Measurements from ENCODE around the gene CDH13.

Gene CDH13

DNA sequence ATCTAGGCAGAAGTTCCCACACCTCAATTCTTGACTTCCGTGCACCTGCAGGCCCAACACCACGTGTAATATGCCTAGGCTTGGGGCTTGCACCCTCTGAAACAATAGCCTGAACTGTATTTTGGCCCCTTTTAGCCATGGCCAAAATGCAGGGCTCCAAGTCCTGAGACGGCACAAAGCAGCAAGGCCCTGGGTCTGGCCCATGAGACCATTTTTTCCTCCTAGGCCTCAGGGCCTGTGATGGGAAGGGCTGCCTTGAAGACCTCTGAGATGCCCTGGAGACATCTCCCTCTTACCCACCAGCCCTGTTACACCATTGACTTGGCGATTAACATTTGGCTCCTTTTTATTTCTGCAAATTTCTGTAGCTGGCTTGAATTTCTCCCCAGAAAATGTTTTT, 238.6 kb downstream of the CDH13 start:
- POLR2A ChIA-PET, result no interaction called here
- CTCF ChIA-PET, result no interaction called here
- TF ChIP-seq ZSCAN4 (tag by site-specific recombination; IDR thresholded peaks at IDR 0.05) (no peak), SETDB1 (IDR thresholded peaks at IDR 0.05; ENCODE audit: insufficient read length, low read length) (peak; percentile 52), ZNF585B (tag by site-specific recombination; IDR thresholded peaks at IDR 0.05) (peak; percentile 72)
- Histone ChIP-seq H3K27ac (ENCODE audit: extremely low read depth, low read depth, low read length) (no peak overlapping the region), H3K36me3 (ENCODE audit: control insufficient read depth in 2 of 2, insufficient read depth in 1 of 2, low read length in 2 of 2) (no peaks in the 10 kb centered on the region), H3K4me3 (ENCODE audit: low read depth, low read length) (no peak overlapping the region), H3K4me1 (ENCODE audit: control insufficient read depth, insufficient read depth, low read length) (no peaks in the 10 kb centered on the region), H3K9me3 (ENCODE audit: control insufficient read depth, insufficient read depth, low read depth, low read length) (no peaks in the 10 kb centered on the region)

DNA sequence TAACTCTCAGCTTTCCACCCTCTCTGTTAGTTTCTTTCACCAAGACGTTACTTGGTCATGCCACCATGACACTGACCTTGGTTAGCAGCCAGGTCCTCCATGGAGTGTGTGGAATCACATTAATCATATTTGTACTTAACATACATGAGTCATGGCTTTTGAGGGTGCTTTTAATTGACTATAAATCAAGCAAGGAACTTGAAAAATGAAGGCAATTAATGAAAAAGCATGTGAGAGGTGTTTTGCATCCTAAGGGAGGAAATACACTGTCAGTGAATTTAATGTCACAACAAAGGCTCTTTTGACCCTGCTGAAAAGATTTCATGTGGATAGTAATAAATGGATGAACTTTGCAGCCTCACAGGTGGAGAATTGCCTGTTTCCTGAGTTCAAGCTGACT, 240.7 kb downstream of the CDH13 start:
- Histone ChIP-seq H3K4me1 (ENCODE audit: control insufficient read depth, insufficient read depth, low read length) (no peaks in the 10 kb centered on the region), H3K9me3 (ENCODE audit: control insufficient read depth, insufficient read depth, low read depth, low read length) (no peaks in the 10 kb centered on the region), H3K36me3 (ENCODE audit: control insufficient read depth in 2 of 2, insufficient read depth in 1 of 2, low read length in 2 of 2) (no peaks in the 10 kb centered on the region), H3K27ac (ENCODE audit: extremely low read depth, low read depth, low read length) (no peak overlapping the region), H3K4me3 (ENCODE audit: low read depth, low read length) (no peak overlapping the region)
- TF ChIP-seq ZNF391 (tag by site-specific recombination; IDR thresholded peaks at IDR 0.05; ENCODE audit: borderline replicate concordance, low read depth) (no peak), BCL6B (tag by site-specific recombination; IDR thresholded peaks at IDR 0.05) (no peak), ZBTB20 (tag by site-specific recombination; IDR thresholded peaks at IDR 0.05) (no peak), MZF1 (tag by site-specific recombination; IDR thresholded peaks at IDR 0.05; ENCODE audit: borderline replicate concordance) (no peak), TRIM28 (IDR thresholded peaks at IDR 0.05; ENCODE audit: borderline replicate concordance, low read length) (no peak), ZNF561 (tag by site-specific recombination; IDR thresholded peaks at IDR 0.05; ENCODE audit: borderline replicate concordance) (no peak), ZNF311 (tag by site-specific recombination; IDR thresholded peaks at IDR 0.05; ENCODE audit: borderline replicate concordance) (no peak), ZSCAN30 (tag by site-specific recombination; IDR thresholded peaks at IDR 0.05) (no peak), ZNF16 (tag by site-specific recombination; IDR thresholded peaks at IDR 0.05; ENCODE audit: low read depth) (no peak), GLIS1 (tag by site-specific recombination; IDR thresholded peaks at IDR 0.05) (no peak), KLF10 (tag by site-specific recombination; IDR thresholded peaks at IDR 0.05) (no peak), ZBTB1 (tag by site-specific recombination; IDR thresholded peaks at IDR 0.05) (no peak), ZBTB8A (tag by site-specific recombination; IDR thresholded peaks at IDR 0.05) (no peak), ZBTB17 (tag by site-specific recombination; IDR thresholded peaks at IDR 0.05) (no peak)
- TF ChIP-seq, protein P1, sequence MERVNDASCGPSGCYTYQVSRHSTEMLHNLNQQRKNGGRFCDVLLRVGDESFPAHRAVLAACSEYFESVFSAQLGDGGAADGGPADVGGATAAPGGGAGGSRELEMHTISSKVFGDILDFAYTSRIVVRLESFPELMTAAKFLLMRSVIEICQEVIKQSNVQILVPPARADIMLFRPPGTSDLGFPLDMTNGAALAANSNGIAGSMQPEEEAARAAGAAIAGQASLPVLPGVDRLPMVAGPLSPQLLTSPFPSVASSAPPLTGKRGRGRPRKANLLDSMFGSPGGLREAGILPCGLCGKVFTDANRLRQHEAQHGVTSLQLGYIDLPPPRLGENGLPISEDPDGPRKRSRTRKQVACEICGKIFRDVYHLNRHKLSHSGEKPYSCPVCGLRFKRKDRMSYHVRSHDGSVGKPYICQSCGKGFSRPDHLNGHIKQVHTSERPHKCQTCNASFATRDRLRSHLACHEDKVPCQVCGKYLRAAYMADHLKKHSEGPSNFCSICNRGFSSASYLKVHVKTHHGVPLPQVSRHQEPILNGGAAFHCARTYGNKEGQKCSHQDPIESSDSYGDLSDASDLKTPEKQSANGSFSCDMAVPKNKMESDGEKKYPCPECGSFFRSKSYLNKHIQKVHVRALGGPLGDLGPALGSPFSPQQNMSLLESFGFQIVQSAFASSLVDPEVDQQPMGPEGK (tag by site-specific recombination; IDR thresholded peaks at IDR 0.05), result no peak
- TF ChIP-seq, protein P2, sequence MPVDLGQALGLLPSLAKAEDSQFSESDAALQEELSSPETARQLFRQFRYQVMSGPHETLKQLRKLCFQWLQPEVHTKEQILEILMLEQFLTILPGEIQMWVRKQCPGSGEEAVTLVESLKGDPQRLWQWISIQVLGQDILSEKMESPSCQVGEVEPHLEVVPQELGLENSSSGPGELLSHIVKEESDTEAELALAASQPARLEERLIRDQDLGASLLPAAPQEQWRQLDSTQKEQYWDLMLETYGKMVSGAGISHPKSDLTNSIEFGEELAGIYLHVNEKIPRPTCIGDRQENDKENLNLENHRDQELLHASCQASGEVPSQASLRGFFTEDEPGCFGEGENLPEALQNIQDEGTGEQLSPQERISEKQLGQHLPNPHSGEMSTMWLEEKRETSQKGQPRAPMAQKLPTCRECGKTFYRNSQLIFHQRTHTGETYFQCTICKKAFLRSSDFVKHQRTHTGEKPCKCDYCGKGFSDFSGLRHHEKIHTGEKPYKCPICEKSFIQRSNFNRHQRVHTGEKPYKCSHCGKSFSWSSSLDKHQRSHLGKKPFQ (tag by site-specific recombination; IDR thresholded peaks at IDR 0.05), result no peak
- ChIA-PET CTCF (no interaction called here), POLR2A (no interaction called here)

Data from HEK293 (cell line).